Mesendoderm (in vitro differentiated cells): ENCODE results near the gene COPS7A.

Source experiments
- DNase-seq: peaks from one replicate; pipeline ENCODE4 v3.0.0; 2013
- H2AK5ac ChIP-seq: 2 replicates; pipeline ENCODE4 v1.6.1; 2013; ENCODE audit warnings: low read length, inconsistent platforms
- H2BK120ac ChIP-seq: 2 replicates; pipeline ENCODE4 v1.6.1; 2013; ENCODE audit warnings: low read depth, mild to moderate bottlenecking, low read length, moderate library complexity, mixed read lengths
- H2BK15ac ChIP-seq: replicated peaks from 2 replicates; pipeline ENCODE4 v1.6.1; 2013; ENCODE audit warnings: low read depth, mild to moderate bottlenecking, moderate library complexity
- H2BK5ac ChIP-seq: 2 replicates; pipeline ENCODE4 v1.6.1; 2013; ENCODE audit warnings: low read length, inconsistent platforms
- H3K18ac ChIP-seq: 2 replicates; pipeline ENCODE4 v1.6.1; 2013; ENCODE audit warnings: mild to moderate bottlenecking, low read length, mixed read lengths
- H3K23ac ChIP-seq: one replicate; pipeline ENCODE4 v1.6.1; 2013; ENCODE audit warnings: low read length
- H3K27ac ChIP-seq: 2 replicates; pipeline ENCODE4 v1.5.1; 2013; ENCODE audit warnings: low read depth, mild to moderate bottlenecking, inconsistent platforms, low read length, moderate library complexity
- H3K27me3 ChIP-seq: 2 replicates; pipeline ENCODE4 v1.6.1; 2013; ENCODE audit warnings: low read length, control low read depth, mild to moderate bottlenecking, inconsistent platforms; ENCODE audit not compliant: insufficient read depth, poor library complexity
- H3K36me3 ChIP-seq: 2 replicates; pipeline ENCODE4 v1.6.1; 2013; ENCODE audit warnings: low read length, inconsistent platforms; ENCODE audit not compliant: control insufficient read depth, insufficient read depth
- H3K4ac ChIP-seq: one replicate; pipeline ENCODE4 v1.6.1; 2013; ENCODE audit warnings: low read depth, mild to moderate bottlenecking, low read length, moderate library complexity
- H3K4me1 ChIP-seq: 2 replicates; pipeline ENCODE4 v1.6.1; 2013; ENCODE audit warnings: low read depth, low read length, inconsistent platforms; ENCODE audit not compliant: control insufficient read depth
- H3K4me2 ChIP-seq: 2 replicates; pipeline ENCODE4 v1.6.1; 2013; ENCODE audit warnings: low read length
- H3K4me3 ChIP-seq: 2 replicates; pipeline ENCODE4 v1.5.1; 2013; ENCODE audit warnings: mild to moderate bottlenecking, low read length
- H3K56ac ChIP-seq: one replicate; pipeline ENCODE4 v1.6.1; 2013; ENCODE audit warnings: low read length
- H3K79me1 ChIP-seq: 2 replicates; pipeline ENCODE4 v1.6.1; 2013; ENCODE audit warnings: low read length, inconsistent platforms
- H3K79me2 ChIP-seq: 2 replicates; pipeline ENCODE4 v1.6.1; 2013; ENCODE audit warnings: mild to moderate bottlenecking, low read length; ENCODE audit not compliant: control insufficient read depth, insufficient read depth
- H3K9ac ChIP-seq: 2 replicates; pipeline ENCODE4 v1.6.1; 2013; ENCODE audit warnings: low read length, inconsistent platforms
- H4K5ac ChIP-seq: one replicate; pipeline ENCODE4 v1.6.1; 2013; ENCODE audit warnings: low read length
- H4K8ac ChIP-seq: one replicate; pipeline ENCODE4 v1.6.1; 2013; ENCODE audit warnings: low read depth, mild to moderate bottlenecking, control low read depth, low read length, moderate library complexity
- WGBS: extraction: QIAGEN DNeasy Blood & Tissue Kit; methylation state at CpG from one replicate; pipeline ENCODE4 v1.1.7; 2013; ENCODE audit warnings: low lambda C conversion rate, missing lambda C conversion rate; ENCODE audit not compliant: insufficient coverage; ENCODE audit errors: extremely low coverage; 5-methylcytosine and 5-hydroxymethylcytosine counted together

Gene COPS7A

DNA sequence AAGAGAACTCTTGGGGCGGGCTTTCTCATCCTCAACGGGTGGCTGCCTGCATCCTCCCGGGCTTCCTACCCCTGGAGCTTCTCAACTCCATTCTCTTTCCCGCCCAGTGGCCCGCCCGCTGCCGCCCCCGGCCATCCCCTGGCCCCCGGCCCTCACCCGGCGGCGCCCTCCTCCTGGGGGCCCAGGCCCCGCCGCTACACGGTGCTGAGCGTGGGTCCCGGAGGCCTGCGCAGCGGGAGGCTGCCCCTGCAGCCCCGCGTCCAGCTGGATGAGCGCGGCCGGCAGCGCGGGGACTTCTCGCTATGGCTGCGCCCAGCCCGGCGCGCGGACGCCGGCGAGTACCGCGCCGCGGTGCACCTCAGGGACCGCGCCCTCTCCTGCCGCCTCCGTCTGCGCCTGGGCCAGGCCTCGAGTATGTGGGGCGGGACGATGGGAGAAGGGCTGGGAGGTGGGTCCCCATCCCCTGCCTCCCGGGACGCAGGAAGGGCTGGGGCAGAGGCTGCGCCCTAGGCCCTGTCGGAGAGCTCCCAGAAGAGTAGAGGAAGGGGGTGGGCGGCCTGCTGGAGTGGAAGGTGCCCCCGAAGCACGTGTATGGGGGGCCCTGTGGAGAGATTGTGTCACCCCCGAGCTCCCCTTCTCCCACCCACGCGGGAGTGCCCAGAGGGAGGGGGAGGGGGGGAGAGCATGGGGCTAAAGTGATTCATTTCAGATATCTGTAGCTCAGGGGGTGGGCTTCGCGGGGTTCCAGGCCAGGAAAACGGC, 49.9 kb downstream of the COPS7A start:
- no peak overlapping the region for H2BK120ac ChIP-seq
- H3K27me3 ChIP-seq = peaks cover 4% of the 10 kb centered on the region
- H3K9ac ChIP-seq = peak overlapping the region; percentile 50
- H2BK15ac ChIP-seq = no peak overlapping the region
- H2AK5ac ChIP-seq = no peak overlapping the region
- no peak overlapping the region for H3K18ac ChIP-seq
- H3K23ac ChIP-seq = no peak overlapping the region
- H3K27ac ChIP-seq = no peak overlapping the region
- WGBS = no CpG with 5 or more reads among the region's 60 CpGs
- no peak overlapping the region for H4K8ac ChIP-seq
- H4K5ac ChIP-seq = no peak overlapping the region
- peaks cover 5% of the 10 kb centered on the region for H3K36me3 ChIP-seq
- H3K79me1 ChIP-seq = peaks cover 5% of the 10 kb centered on the region
- H3K56ac ChIP-seq = peak overlapping the region; percentile 77
- no peak overlapping the region for H3K4ac ChIP-seq
- H2BK5ac ChIP-seq = no peak overlapping the region
- peaks cover under 1% of the 10 kb centered on the region for H3K79me2 ChIP-seq
- H3K4me1 ChIP-seq = peaks cover 7% of the 10 kb centered on the region
- no peak for DNase-seq
- no peak overlapping the region for H3K4me3 ChIP-seq
- peak overlapping the region; percentile 49 for H3K4me2 ChIP-seq

DNA sequence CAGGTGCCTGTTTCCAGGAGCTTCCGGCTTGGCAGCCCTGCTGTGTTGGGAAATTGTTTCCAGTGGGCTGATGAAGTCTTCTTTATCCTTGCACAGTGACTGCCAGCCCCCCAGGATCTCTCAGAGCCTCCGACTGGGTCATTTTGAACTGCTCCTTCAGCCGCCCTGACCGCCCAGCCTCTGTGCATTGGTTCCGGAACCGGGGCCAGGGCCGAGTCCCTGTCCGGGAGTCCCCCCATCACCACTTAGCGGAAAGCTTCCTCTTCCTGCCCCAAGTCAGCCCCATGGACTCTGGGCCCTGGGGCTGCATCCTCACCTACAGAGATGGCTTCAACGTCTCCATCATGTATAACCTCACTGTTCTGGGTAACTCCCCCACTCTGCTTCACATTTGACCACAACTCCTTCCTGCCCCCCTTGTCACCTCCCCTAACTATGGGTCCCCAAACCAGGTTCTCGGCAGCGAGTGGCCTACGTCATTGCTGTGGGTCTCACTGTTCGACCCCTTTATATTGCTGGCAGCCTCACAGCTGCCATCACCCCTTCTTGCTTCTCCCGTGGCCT, 50.7 kb downstream of the COPS7A start:
- Histone ChIP-seq H3K36me3 (peaks cover 4% of the 10 kb centered on the region), H2AK5ac (no peak overlapping the region), H3K4me2 (no peak overlapping the region), H3K56ac (no peak overlapping the region), H3K27ac (no peak overlapping the region), H4K8ac (no peak overlapping the region), H4K5ac (no peak overlapping the region), H3K4me1 (peaks cover 6% of the 10 kb centered on the region), H2BK15ac (no peak overlapping the region), H2BK120ac (no peak overlapping the region), H3K9ac (no peak overlapping the region), H2BK5ac (no peak overlapping the region), H3K4ac (no peak overlapping the region), H3K27me3 (peaks cover 4% of the 10 kb centered on the region), H3K79me2 (no peaks in the 10 kb centered on the region), H3K79me1 (peaks cover 2% of the 10 kb centered on the region), H3K4me3 (no peak overlapping the region), H3K18ac (no peak overlapping the region), H3K23ac (no peak overlapping the region)
- no peak for DNase-seq
- no CpG with 5 or more reads among the region's 15 CpGs for WGBS

DNA sequence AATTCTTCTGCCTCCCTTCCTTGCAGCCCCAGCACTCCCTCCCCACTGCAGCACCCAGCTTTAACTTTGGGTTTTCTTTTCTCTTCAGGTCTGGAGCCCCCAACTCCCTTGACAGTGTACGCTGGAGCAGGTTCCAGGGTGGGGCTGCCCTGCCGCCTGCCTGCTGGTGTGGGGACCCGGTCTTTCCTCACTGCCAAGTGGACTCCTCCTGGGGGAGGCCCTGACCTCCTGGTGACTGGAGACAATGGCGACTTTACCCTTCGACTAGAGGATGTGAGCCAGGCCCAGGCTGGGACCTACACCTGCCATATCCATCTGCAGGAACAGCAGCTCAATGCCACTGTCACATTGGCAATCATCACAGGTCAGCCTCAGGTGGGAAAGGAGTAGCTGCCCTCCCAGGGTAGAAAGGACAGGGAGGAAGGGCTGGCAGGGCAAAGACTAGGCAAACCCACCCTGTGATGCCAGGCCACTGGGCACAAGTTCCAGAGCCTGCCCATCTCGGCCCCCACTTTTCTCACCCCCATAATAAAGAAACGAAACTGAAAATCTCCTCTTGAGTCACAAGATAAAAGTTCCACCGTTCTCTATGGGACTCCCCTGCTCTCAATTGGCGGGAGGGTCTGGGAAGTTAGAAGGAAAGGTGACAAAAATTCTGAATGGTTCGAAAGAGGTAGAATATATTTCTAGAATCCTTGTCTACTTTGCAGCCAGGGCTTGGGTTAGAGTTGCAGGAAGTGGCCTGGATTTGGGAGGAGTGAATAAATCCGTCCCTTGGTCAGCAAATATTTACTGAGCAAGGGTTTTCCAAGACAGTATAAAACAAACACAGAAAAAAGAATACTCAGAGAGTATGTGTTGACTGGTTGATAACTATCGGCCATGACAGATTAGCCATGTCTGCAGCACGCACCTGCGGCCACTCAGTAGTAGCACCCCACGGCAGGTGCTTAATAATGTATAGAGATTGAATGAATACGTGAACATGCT, 51.6 kb downstream of the COPS7A start:
- Histone ChIP-seq H3K27ac (no peak overlapping the region), H4K8ac (no peak overlapping the region)
- DNase-seq = no peak

DNA sequence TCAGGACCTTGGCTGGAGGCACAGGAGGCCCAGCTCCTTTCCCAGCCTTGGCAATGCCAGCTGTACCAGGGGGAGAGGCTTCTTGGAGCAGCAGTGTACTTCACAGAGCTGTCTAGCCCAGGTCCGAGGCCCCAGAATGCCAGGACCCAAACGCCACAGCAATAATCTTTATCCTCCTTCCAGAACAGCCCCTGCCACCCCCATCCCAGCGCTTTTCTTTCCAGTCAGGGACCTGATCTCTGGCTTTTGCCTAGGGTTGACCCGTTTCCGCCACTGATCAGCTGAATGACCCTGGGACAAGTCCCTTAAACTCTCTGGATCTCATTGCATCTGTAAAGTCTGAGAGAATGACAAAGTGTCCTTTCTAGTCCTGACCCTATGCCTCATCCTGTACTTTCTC, 53.5 kb downstream of the COPS7A start:
- H3K9ac ChIP-seq = no peak overlapping the region
- H3K4me1 ChIP-seq = peaks cover 4% of the 10 kb centered on the region
- no peak overlapping the region for H4K8ac ChIP-seq
- no peak overlapping the region for H3K56ac ChIP-seq
- no peak overlapping the region for H3K4me3 ChIP-seq
- H4K5ac ChIP-seq = no peak overlapping the region
- DNase-seq = no peak
- H2BK5ac ChIP-seq = no peak overlapping the region
- H2BK15ac ChIP-seq = no peak overlapping the region
- H3K27ac ChIP-seq = no peak overlapping the region
- no peak overlapping the region for H3K18ac ChIP-seq
- H3K4me2 ChIP-seq = no peak overlapping the region
- H3K79me1 ChIP-seq = no peaks in the 10 kb centered on the region
- no peak overlapping the region for H3K23ac ChIP-seq
- H2AK5ac ChIP-seq = no peak overlapping the region
- no peaks in the 10 kb centered on the region for H3K36me3 ChIP-seq
- H3K79me2 ChIP-seq = no peaks in the 10 kb centered on the region
- no peak overlapping the region for H2BK120ac ChIP-seq
- WGBS = no CpG with 5 or more reads among the region's 5 CpGs
- no peak overlapping the region for H3K4ac ChIP-seq
- peaks cover 4% of the 10 kb centered on the region for H3K27me3 ChIP-seq

More for the DNA sequence above, 51.6 kb downstream of the COPS7A start:
- Histone ChIP-seq H3K4me2 (no peak overlapping the region), H2AK5ac (no peak overlapping the region), H3K9ac (no peak overlapping the region), H3K36me3 (peaks cover 4% of the 10 kb centered on the region), H3K18ac (no peak overlapping the region), H3K4me3 (no peak overlapping the region), H4K5ac (no peak overlapping the region), H3K79me1 (no peaks in the 10 kb centered on the region), H3K4ac (no peak overlapping the region), H2BK120ac (no peak overlapping the region), H2BK5ac (no peak overlapping the region), H3K56ac (no peak overlapping the region), H2BK15ac (no peak overlapping the region), H3K27me3 (peaks cover 4% of the 10 kb centered on the region), H3K79me2 (no peaks in the 10 kb centered on the region), H3K23ac (no peak overlapping the region), H3K4me1 (peaks cover 6% of the 10 kb centered on the region)
- no CpG with 5 or more reads among the region's 16 CpGs for WGBS

DNA sequence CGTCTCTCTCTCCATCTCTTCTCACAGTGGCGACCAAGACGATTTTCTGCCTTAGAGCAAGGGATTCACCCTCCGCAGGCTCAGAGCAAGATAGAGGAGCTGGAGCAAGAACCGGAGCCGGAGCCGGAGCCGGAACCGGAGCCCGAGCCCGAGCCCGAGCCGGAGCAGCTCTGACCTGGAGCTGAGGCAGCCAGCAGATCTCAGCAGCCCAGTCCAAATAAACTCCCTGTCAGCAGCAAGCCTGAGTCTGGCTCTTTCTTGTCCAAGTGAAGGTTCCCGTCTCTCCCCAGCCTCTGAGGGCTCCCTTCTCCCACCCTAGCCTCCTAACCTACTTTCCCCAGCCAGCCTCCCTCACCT, 54.3 kb downstream of the COPS7A start:
- Histone ChIP-seq H4K8ac (no peak overlapping the region), H2BK5ac (no peak overlapping the region), H2BK120ac (no peak overlapping the region), H3K4me2 (peak overlapping the region; percentile 97), H3K18ac (no peak overlapping the region), H3K36me3 (no peaks in the 10 kb centered on the region), H2BK15ac (no peak overlapping the region), H3K4me1 (peaks cover 4% of the 10 kb centered on the region), H3K9ac (peak overlapping the region; percentile 82), H3K79me1 (no peaks in the 10 kb centered on the region), H4K5ac (no peak overlapping the region), H3K27ac (no peak overlapping the region), H3K79me2 (no peaks in the 10 kb centered on the region), H3K4me3 (peak overlapping the region; percentile 41), H2AK5ac (no peak overlapping the region), H3K56ac (peak overlapping the region; percentile 93), H3K27me3 (no peaks in the 10 kb centered on the region), H3K23ac (no peak overlapping the region), H3K4ac (no peak overlapping the region)
- DNase-seq = peak; percentile 64
- WGBS = no CpG with 5 or more reads among the region's 14 CpGs
